BJ (cell line): ENCODE measurements around the gene TRAPPC2L. TPM values are rescaled to one million over a fixed set of nuclear protein-coding genes. Genes with fewer than 3 reads are reported as not detected.
A peak's percentile ranks its signal among the peaks of the same experiment; 100 is the strongest.

ENCODE experiments used
- CTCF ChIA-PET: fragments of 350-600 bp; formaldehyde crosslinking; extraction: SDS; loops from one replicate; lab custom pipeline; 2021; ENCODE audit warnings: antibody characterized with exemption, inconsistent platforms; lab: Yijun Ruan, JAX
- POLR2A ChIA-PET: fragments of 300-600 bp; sonication (Branson Sonifier 250); formaldehyde crosslinking; extraction: SDS; loops from one replicate; lab custom pipeline; 2021; ENCODE audit warnings: antibody characterized with exemption; lab: Charles Lee
- DNase-seq: peaks from one replicate; pipeline ENCODE4 v3.0.0-alpha.2; 2011; ENCODE audit warnings: low read depth
- H3K27me3 ChIP-seq: 2 replicates; pipeline ENCODE4 v1.6.0; 2011; ENCODE audit warnings: low read length; ENCODE audit not compliant: control insufficient read depth, insufficient read depth
- H3K36me3 ChIP-seq: 2 replicates; pipeline ENCODE4 v1.5.1; 2011; ENCODE audit warnings: low read length; ENCODE audit not compliant: control insufficient read depth, insufficient read depth
- H3K4me3 ChIP-seq: 2 replicates; pipeline ENCODE4 v1.5.1; 2011; ENCODE audit warnings: low read depth, mild to moderate bottlenecking, control low read depth, low read length
- polyA plus RNA-seq: library from polyadenylated mRNA; depleted of rRNA; stranded (reverse); fragments of >200 nt; gene quantifications from 2 replicates; pipeline ENCODE4 v1.2.3, GENCODE V29; 2011
- TF ChIP-seq, protein P1 (sequence below): IDR thresholded peaks from 2 replicates; pipeline ENCODE4 v1.5.1; 2011; ENCODE audit warnings: low read depth, mild to moderate bottlenecking, control low read depth, inconsistent platforms, low read length, moderate library complexity; ENCODE audit not compliant: insufficient read depth

TRAPPC2L gene
- polyA plus RNA-seq, 1 experiment, result 84.8 TPM

DNA sequence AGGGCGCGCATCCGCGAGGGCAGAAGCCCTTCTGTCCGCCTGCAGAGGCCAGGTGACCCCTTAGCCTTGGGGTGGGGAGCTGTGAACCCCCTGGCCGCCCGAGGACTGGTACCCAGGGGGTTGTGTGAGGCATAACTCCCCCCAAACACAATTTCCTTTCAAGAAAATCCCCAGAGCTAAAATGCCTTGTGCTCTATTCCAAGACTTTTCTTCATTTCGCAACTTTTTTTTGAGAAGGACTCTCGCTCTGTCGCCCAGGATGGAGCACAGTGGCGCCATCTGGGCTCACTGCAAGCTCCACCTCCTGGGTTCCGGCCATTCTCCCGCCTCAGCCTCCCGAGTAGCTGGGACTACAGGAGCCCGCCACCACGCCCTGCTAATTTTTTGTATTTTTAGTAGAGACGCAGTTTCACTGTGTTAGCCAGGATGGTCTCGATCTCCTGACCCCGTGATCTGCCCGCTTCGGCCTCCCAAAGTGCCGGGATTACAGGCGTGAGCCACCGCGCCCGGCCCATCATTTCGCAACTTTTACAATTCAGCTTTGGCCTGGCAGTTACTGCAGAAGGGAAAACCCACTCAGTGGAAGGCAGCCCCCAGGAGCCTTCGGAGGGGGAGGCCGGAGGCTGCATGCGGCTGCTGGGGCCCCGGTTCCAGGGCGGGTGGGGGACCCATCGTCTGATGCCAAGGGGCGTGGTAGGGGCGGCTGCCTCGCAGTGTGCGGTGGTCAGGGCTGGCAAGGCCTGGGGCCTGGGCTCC is 44.2 kb upstream of the TRAPPC2L start:
- Histone ChIP-seq H3K27me3 (no peaks in the 10 kb centered on the region), H3K36me3 (peaks cover 7% of the 10 kb centered on the region), H3K4me3 (peak overlapping the region; percentile 86)
- ChIA-PET POLR2A (no interaction called here), CTCF (interaction anchor here (0.6 to 1.5 kb wide), 4 partner anchors 9 to 45 kb away, joined by 3 to 7 read pairs (median 3); partner anchors contain the start of genes GALNS and TRAPPC2L)
- no peak for DNase-seq
- TF ChIP-seq, protein P1, sequence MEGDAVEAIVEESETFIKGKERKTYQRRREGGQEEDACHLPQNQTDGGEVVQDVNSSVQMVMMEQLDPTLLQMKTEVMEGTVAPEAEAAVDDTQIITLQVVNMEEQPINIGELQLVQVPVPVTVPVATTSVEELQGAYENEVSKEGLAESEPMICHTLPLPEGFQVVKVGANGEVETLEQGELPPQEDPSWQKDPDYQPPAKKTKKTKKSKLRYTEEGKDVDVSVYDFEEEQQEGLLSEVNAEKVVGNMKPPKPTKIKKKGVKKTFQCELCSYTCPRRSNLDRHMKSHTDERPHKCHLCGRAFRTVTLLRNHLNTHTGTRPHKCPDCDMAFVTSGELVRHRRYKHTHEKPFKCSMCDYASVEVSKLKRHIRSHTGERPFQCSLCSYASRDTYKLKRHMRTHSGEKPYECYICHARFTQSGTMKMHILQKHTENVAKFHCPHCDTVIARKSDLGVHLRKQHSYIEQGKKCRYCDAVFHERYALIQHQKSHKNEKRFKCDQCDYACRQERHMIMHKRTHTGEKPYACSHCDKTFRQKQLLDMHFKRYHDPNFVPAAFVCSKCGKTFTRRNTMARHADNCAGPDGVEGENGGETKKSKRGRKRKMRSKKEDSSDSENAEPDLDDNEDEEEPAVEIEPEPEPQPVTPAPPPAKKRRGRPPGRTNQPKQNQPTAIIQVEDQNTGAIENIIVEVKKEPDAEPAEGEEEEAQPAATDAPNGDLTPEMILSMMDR, result 0 out of 2 replicates have a peak, but pooled peaks have one; percentile 8

DNA sequence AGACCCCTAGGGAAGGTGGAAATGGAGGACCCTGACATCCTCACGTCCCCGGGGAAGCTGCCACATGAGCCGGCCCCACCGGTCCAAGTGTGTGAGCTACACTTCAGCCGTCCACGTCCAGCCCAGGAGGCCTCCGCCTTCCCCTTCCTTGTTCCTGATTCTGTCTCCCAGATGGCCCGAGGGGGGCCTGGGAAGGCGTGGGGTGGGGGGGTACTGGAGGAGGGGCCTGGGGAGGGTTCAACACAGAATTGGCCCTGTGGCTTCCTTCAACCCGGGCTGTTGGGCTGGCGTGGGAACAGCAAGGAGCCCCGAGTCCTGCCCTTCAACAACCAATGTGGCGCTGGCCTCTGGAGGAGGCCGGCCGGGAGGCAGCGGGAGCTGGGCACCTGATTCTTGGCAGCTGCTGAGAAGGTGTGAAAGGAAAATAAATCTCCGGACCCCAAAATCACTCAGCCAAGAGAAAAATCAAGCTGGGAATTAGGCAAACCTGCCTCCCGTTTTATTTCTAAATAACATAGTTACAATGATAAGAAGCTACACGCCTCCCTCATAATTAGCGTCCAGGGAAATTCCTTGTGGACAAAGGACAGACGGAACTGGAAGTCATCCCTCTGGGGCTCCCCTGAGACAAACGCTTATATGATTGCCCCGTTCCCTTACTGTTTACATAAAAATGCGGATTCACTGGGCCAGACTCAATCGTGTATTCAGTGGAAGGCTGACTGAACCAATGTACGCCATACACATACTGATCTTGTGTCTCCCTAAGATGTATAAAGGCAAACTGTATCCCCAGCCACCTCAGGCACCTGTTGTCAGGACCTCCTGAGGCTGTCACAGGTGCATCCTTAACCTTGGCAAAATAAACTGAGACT is 43.4 kb upstream of the TRAPPC2L start:
- H3K4me3 ChIP-seq, result no peak overlapping the region

DNA sequence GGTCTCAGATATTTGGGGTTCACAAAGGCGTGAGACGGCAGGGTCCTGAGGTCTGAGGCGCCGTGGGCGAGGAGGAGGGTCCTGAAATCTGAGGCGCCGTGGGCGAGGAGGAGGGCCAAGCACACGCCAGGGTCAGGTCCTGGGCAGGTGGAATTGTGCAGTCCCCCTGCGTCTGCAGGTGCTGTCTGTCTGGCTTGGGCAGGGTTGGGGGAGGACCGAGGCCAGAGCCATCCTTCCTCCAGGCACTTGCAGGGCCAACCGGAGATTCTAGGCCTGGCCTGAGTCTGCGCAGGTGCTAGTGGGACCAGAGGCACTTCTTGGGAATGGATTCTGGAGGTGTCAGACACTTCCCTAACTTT is 42.8 kb upstream of the TRAPPC2L start:
- Histone ChIP-seq H3K36me3 (peaks cover 5% of the 10 kb centered on the region), H3K27me3 (no peaks in the 10 kb centered on the region), H3K4me3 (no peak overlapping the region)
- POLR2A ChIA-PET, result no interaction called here
- CTCF ChIA-PET, result interaction anchor here (2.2 kb wide), 1 partner anchor 76 kb away, joined by 6 read pairs; no protein-coding TSS in a partner anchor
- DNase-seq, result no peak
- TF ChIP-seq, protein P1, result no peak

More for the DNA sequence above, 43.4 kb upstream of the TRAPPC2L start:
- Histone ChIP-seq H3K27me3 (no peaks in the 10 kb centered on the region), H3K36me3 (peaks cover 5% of the 10 kb centered on the region)
- ChIA-PET POLR2A (no interaction called here), CTCF (interaction anchor here (1.0 to 2.2 kb wide), 4 partner anchors 8 to 76 kb away, joined by 3 to 7 read pairs (median 4); partner anchors contain the start of genes GALNS and TRAPPC2L)
- no peak for DNase-seq
- TF ChIP-seq, protein P1, result no peak

DNA sequence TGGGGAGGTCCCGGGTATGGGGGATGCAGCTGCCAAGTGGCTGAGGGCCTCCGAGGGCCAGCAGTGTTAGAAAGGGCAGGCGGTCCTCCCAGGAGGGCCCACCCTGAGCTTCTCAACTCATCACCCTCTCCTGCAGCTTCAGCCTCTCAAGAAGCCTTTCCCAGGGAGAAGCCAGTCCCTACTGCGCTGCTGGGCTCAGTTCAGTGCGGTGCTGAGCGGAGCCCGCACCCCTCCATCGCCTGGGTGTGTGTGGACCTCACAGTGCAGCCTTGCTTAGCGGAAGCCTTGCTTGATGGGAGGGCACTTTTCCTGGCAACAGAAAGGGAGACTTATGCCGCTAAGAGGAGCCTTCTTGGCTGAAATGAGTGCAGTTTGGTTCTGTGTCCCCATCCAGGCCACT is 41.7 kb upstream of the TRAPPC2L start:
- H3K4me3 ChIP-seq, result no peak overlapping the region
- no peaks in the 10 kb centered on the region for H3K27me3 ChIP-seq
- TF ChIP-seq, protein P1, result no peak
- ChIA-PET POLR2A (no interaction called here), CTCF (interaction anchor here (1.0 to 2.2 kb wide), 5 partner anchors 9 to 322 kb away, joined by 3 to 6 read pairs (median 4); no protein-coding TSS in a partner anchor)
- DNase-seq, result no peak
- no peaks in the 10 kb centered on the region; the same call in 1 of the 2 replicates for H3K36me3 ChIP-seq
